Thymus (tissue), 11 donors: Measurements from ENCODE around the gene MPDZ. TPM values are rescaled to one million over a fixed set of nuclear protein-coding genes. Genes with fewer than 3 reads are reported as not detected.

Experiments
- DNase-seq, 9 donors: peaks; one replicate each; pipeline ENCODE4 v3.0.0-alpha.2; 2013; ENCODE audit warnings: low spot score in 9 of 9, low read depth in 6 of 9, missing footprints in 1 of 9
- H3K27ac ChIP-seq, 2 donors: one replicate each; pipeline ENCODE4 v1.5.1; 2013; ENCODE audit warnings: control low read depth in 1 of 2, low read depth in 1 of 2, low read length in 1 of 2, mild to moderate bottlenecking in 1 of 2, moderate library complexity in 1 of 2
- H3K27me3 ChIP-seq, 2 donors: one replicate each; pipeline ENCODE4 v1.5.1; 2013; ENCODE audit warnings: low read length in 1 of 2; ENCODE audit not compliant: control insufficient read depth in 2 of 2, insufficient read depth in 1 of 2
- H3K36me3 ChIP-seq, 2 donors: one replicate each; pipeline ENCODE4 v1.5.1; 2013; ENCODE audit warnings: low read length in 1 of 2, mild to moderate bottlenecking in 1 of 2, moderate library complexity in 1 of 2; ENCODE audit not compliant: control insufficient read depth in 2 of 2, insufficient read depth in 2 of 2
- H3K4me1 ChIP-seq, 2 donors: one replicate each; pipeline ENCODE4 v1.5.1; 2013; ENCODE audit warnings: low read length in 2 of 2; ENCODE audit not compliant: control insufficient read depth in 2 of 2, insufficient read depth in 2 of 2
- H3K4me3 ChIP-seq, 2 donors: one replicate each; pipeline ENCODE4 v1.5.1; 2013; ENCODE audit warnings: low read length in 2 of 2, control low read depth in 1 of 2, mild to moderate bottlenecking in 1 of 2
- H3K9me3 ChIP-seq, 2 donors: one replicate each; pipeline ENCODE4 v1.5.1; 2013; ENCODE audit warnings: low read length in 1 of 2, mild to moderate bottlenecking in 1 of 2; ENCODE audit not compliant: control insufficient read depth in 2 of 2, insufficient read depth in 1 of 2
- WGBS: extraction: QIAGEN DNeasy Blood & Tissue Kit; methylation state at CpG from one replicate; pipeline ENCODE4 v1.1.7; 2013; 5-methylcytosine and 5-hydroxymethylcytosine counted together
- polyA plus RNA-seq: library from polyadenylated mRNA; stranded (reverse); fragments of 200-250 nt; gene quantifications from one replicate; pipeline ENCODE4 v1.2.3, GENCODE V29; 2013
- total RNA-seq: library from RNA; stranded (reverse); fragments of 120-200 nt; gene quantifications from one replicate; pipeline ENCODE4 v1.2.4, GENCODE V29; 2013
- donor health status: healthy.

The MPDZ gene
- total and polyA plus RNA-seq, 2 donors: 5.1 to 9.9 TPM

- Histone ChIP-seq H3K27me3 (no peaks in the 10 kb centered on the region), H3K4me3 (no peak overlapping the region), H3K4me1 (no peaks in the 10 kb centered on the region), H3K36me3 (no peaks in the 10 kb centered on the region), H3K9me3 (no peaks in the 10 kb centered on the region), H3K27ac (no peak overlapping the region)
- 78% methylated on average over 3 of the region's 3 CpGs for WGBS
- no peak for DNase-seq
Measured at GRCh38 chr9:13158986-13159385, 120.5 kb downstream of the MPDZ start.

GRCh38 chr9:13151489-13151888 is 128.0 kb downstream of the MPDZ start:
- H3K4me3 ChIP-seq: no peak overlapping the region
- H3K9me3 ChIP-seq: no peaks in the 10 kb centered on the region
- 91% methylated on average over 1 of the region's 1 CpG for WGBS
- H3K4me1 ChIP-seq: no peaks in the 10 kb centered on the region
- no peak for DNase-seq
- H3K36me3 ChIP-seq: no peaks in the 10 kb centered on the region
- H3K27me3 ChIP-seq: no peaks in the 10 kb centered on the region
- no peak overlapping the region for H3K27ac ChIP-seq

DNA sequence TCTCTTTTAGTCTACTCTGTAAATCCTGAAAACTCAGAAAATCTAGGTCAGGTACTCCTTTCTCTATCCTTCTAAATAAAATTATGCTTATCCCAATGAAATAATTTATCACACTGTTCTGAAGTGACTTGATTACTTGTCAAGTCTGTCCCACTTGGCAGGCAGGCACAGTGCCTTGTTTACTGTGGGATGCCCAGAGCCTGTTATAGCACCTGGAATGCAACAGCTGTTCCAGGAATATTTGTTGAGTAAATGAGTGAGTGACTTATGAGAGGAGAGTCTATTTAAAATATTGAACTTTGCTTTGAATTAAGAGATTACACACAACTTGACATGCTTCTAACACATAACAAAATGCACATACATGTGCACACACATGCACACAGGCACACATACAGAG is 130.0 kb downstream of the MPDZ start:
- Histone ChIP-seq H3K4me1 (no peaks in the 10 kb centered on the region), H3K4me3 (no peak overlapping the region), H3K9me3 (no peaks in the 10 kb centered on the region), H3K36me3 (no peaks in the 10 kb centered on the region), H3K27me3 (no peaks in the 10 kb centered on the region), H3K27ac (no peak overlapping the region)
- DNase-seq: no peak

- WGBS: 94% methylated on average over 4 of the region's 4 CpGs
- H3K27me3 ChIP-seq: no peaks in the 10 kb centered on the region
Measured at GRCh38 chr9:13146840-13147239, 132.7 kb downstream of the MPDZ start.

DNA sequence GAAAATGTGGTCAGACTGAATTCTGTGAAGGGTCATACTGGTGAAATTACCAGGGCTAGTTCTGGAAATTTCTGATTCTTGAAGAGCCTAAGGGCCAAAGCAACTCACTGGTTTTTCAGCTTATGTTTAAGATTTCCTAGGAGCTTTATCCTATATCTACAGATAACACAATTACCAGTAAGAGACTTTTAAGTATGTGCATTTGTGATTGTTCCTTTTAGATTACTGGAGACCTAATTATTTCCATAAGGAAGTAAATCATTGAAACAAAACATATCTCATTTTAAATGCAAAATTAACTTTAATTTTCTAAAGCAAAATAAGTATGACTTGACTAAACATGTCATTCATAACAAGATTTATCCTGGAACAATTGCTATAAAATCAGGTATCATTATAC is 134.2 kb downstream of the MPDZ start:
- Histone ChIP-seq H3K36me3 (no peaks in the 10 kb centered on the region), H3K4me3 (no peak overlapping the region), H3K27ac (no peak overlapping the region), H3K9me3 (no peaks in the 10 kb centered on the region), H3K27me3 (no peaks in the 10 kb centered on the region), H3K4me1 (no peaks in the 10 kb centered on the region)
- no peak for DNase-seq

More at GRCh38 chr9:13146840-13147239, 132.7 kb downstream of the MPDZ start:
- Histone ChIP-seq H3K4me3 (no peak overlapping the region), H3K36me3 (no peaks in the 10 kb centered on the region), H3K27ac (no peak overlapping the region), H3K9me3 (no peaks in the 10 kb centered on the region), H3K4me1 (no peaks in the 10 kb centered on the region)
- DNase-seq: no peak

GRCh38 chr9:13144166-13144775 is 135.2 kb downstream of the MPDZ start:
- Histone ChIP-seq H3K4me3 (no peak overlapping the region), H3K4me1 (no peaks in the 10 kb centered on the region), H3K27ac (no peak overlapping the region), H3K36me3 (no peaks in the 10 kb centered on the region), H3K9me3 (no peaks in the 10 kb centered on the region), H3K27me3 (no peaks in the 10 kb centered on the region)
- 95% methylated on average over 2 of the region's 2 CpGs for WGBS
- no peak for DNase-seq

GRCh38 chr9:13143281-13143680 is 136.2 kb downstream of the MPDZ start:
- H3K36me3 ChIP-seq: no peaks in the 10 kb centered on the region
- no peak overlapping the region for H3K4me3 ChIP-seq
- DNase-seq: no peak
- H3K27ac ChIP-seq: no peak overlapping the region
- 84% methylated on average over 5 of the region's 5 CpGs for WGBS
- no peaks in the 10 kb centered on the region for H3K9me3 ChIP-seq
- H3K4me1 ChIP-seq: no peaks in the 10 kb centered on the region
- H3K27me3 ChIP-seq: no peaks in the 10 kb centered on the region

DNA sequence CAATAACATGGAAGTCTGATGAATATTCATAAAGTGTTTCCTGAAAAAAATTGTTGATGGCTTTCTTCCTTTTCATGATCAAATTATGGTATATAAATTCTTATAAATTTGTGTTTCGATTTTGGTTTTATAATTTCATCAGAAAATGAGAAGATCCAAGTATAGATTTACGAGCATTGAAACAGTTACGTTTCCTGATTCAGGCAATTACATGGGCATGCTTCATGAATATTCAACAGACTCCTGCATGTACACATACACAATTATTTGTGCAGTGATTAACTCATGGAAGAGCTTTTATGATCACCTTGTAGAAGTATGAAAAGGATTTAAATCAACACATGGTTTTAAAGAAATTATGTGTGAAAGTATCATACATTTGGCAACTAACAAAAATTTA is 136.7 kb downstream of the MPDZ start:
- Histone ChIP-seq H3K9me3 (no peaks in the 10 kb centered on the region), H3K4me3 (no peak overlapping the region), H3K27me3 (no peaks in the 10 kb centered on the region), H3K4me1 (no peaks in the 10 kb centered on the region), H3K36me3 (no peaks in the 10 kb centered on the region), H3K27ac (no peak overlapping the region)
- no peak for DNase-seq
- WGBS: 94% methylated on average over 3 of the region's 3 CpGs

GRCh38 chr9:13141629-13142028 is 137.9 kb downstream of the MPDZ start:
- DNase-seq: no peak
- H3K36me3 ChIP-seq: no peaks in the 10 kb centered on the region
- H3K27ac ChIP-seq: no peak overlapping the region
- no peaks in the 10 kb centered on the region for H3K27me3 ChIP-seq
- no peaks in the 10 kb centered on the region for H3K9me3 ChIP-seq
- 88% methylated on average over 5 of the region's 5 CpGs for WGBS
- no peak overlapping the region for H3K4me3 ChIP-seq
- H3K4me1 ChIP-seq: no peaks in the 10 kb centered on the region
